Chondrocyte (in vitro differentiated cells): Measurements from ENCODE around the gene PCLO. TPM values are rescaled to one million over a fixed set of nuclear protein-coding genes. Genes with fewer than 3 reads are reported as not detected.

Experiments used
- DNase-seq: peaks from one replicate; pipeline ENCODE4 v3.0.0; 2021; ENCODE audit warnings: mixed read lengths, low spot score
- H3K27ac Mint-ChIP-seq: one replicate; pipeline ENCODE4 v1.8.0; 2021; ENCODE audit warnings: mild to moderate bottlenecking, moderate library complexity, mixed read lengths; ENCODE audit not compliant: unreplicated experiment
- H3K27me3 Mint-ChIP-seq: 2 replicates; pipeline ENCODE4 v1.8.0; 2021; ENCODE audit warnings: low read depth, mixed read lengths
- H3K36me3 Mint-ChIP-seq: 2 replicates; pipeline ENCODE4 v1.8.0; 2021; ENCODE audit warnings: low read depth, mixed read lengths
- H3K4me1 Mint-ChIP-seq: 2 replicates; pipeline ENCODE4 v1.8.0; 2021; ENCODE audit warnings: low read depth, mild to moderate bottlenecking, mixed read lengths
- H3K4me3 Mint-ChIP-seq: one replicate; pipeline ENCODE4 v1.8.0; 2021; ENCODE audit warnings: mild to moderate bottlenecking, moderate library complexity, mixed read lengths; ENCODE audit not compliant: unreplicated experiment
- H3K9me3 Mint-ChIP-seq: 2 replicates; pipeline ENCODE4 v1.8.0; 2021; ENCODE audit warnings: low read depth, mixed read lengths
- total RNA-seq: library from RNA; stranded (reverse); gene quantifications from 3 replicates; pipeline ENCODE4 v1.2.1, GENCODE V29; 2021
- TF ChIP-seq, protein P1 (sequence below): fragments of 200-600 bp; sonication (generic); IDR thresholded peaks from 2 replicates; pipeline ENCODE4 v1.5.0; 2021; ENCODE audit warnings: antibody characterized with exemption, mild to moderate bottlenecking, moderate library complexity

The PCLO gene
- total RNA-seq, 1 donor from 2014 or later, result 1.5 TPM

DNA sequence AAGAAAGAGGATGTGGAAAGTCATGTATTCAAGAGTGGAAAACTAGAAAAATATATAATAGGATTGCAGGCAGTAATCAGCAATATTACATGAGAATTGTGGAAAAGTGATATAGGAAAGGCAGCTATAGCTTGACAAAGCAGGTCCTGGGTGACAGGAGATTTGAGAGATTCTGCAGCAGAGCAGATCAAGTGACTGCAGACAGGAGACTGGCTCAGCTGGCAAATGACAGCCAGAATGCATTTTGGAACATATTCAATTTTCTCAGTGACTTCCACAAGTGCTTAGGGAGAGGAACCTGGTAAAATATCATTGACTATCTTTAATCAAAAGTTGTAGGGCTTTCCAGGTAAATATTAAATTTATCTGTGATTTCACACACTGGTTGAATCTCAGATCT lies 458.6 kb downstream of the PCLO start:
- Mint-ChIP-seq H3K9me3 (peaks cover 3% of the 10 kb centered on the region), H3K27ac (no peak overlapping the region), H3K4me3 (no peak overlapping the region), H3K4me1 (peaks cover 4% of the 10 kb centered on the region), H3K36me3 (no peaks in the 10 kb centered on the region), H3K27me3 (no peaks in the 10 kb centered on the region)
- TF ChIP-seq, protein P1, sequence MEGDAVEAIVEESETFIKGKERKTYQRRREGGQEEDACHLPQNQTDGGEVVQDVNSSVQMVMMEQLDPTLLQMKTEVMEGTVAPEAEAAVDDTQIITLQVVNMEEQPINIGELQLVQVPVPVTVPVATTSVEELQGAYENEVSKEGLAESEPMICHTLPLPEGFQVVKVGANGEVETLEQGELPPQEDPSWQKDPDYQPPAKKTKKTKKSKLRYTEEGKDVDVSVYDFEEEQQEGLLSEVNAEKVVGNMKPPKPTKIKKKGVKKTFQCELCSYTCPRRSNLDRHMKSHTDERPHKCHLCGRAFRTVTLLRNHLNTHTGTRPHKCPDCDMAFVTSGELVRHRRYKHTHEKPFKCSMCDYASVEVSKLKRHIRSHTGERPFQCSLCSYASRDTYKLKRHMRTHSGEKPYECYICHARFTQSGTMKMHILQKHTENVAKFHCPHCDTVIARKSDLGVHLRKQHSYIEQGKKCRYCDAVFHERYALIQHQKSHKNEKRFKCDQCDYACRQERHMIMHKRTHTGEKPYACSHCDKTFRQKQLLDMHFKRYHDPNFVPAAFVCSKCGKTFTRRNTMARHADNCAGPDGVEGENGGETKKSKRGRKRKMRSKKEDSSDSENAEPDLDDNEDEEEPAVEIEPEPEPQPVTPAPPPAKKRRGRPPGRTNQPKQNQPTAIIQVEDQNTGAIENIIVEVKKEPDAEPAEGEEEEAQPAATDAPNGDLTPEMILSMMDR, result no peak
- no peak for DNase-seq
